HL-60 (cell line): ENCODE measurements around the gene PTPA.

Experiments
- DNase-seq, 2 experiments: peaks; one replicate each; pipeline ENCODE4 v3.0.0-alpha.2; 2010 to 2020; ENCODE audit warnings: low read depth in 1 of 2, low spot score in 1 of 2
- H3K27ac ChIP-seq: fragments of 250-450 bp; sonication (Bioruptor Pico); replicated peaks from 2 replicates; pipeline ENCODE4 v1.5.1; 2020; ENCODE audit warnings: mild to moderate bottlenecking, moderate library complexity
- H3K27me3 ChIP-seq: fragments of 250-450 bp; sonication (Bioruptor Pico); 2 replicates; pipeline ENCODE4 v1.5.1; 2021; ENCODE audit warnings: mild to moderate bottlenecking, moderate library complexity; ENCODE audit not compliant: insufficient read depth, poor library complexity, severe bottlenecking
- H3K4me3 ChIP-seq: replicated peaks from 2 replicates; pipeline ENCODE4 v1.5.1; 2011; ENCODE audit warnings: mild to moderate bottlenecking, control low read depth, low read length; ENCODE audit not compliant: insufficient read depth
- CTCF ChIP-seq: IDR thresholded peaks from one replicate; pipeline ENCODE4 v1.5.1; 2011; ENCODE audit warnings: low read length, control low read depth, inconsistent platforms; ENCODE audit not compliant: insufficient read depth
- GABPA ChIP-seq: IDR thresholded peaks from 2 replicates; pipeline ENCODE4 v1.6.1; 2012; ENCODE audit warnings: low read depth
- POLR2AphosphoS5 ChIP-seq: IDR thresholded peaks from 2 replicates; pipeline ENCODE4 v1.6.1; 2012; ENCODE audit warnings: low read depth
- REST ChIP-seq: IDR thresholded peaks from 2 replicates; pipeline ENCODE4 v1.6.1; 2012; ENCODE audit warnings: low read depth; ENCODE audit not compliant: insufficient replicate concordance
- SPI1 ChIP-seq: IDR thresholded peaks from 2 replicates; pipeline ENCODE4 v1.6.1; 2012; ENCODE audit warnings: low read depth, mild to moderate bottlenecking, borderline replicate concordance

PTPA gene

GRCh38 chr9:129068990-129069861 is 42.0 kb upstream of the PTPA start:
- TF ChIP-seq GABPA (no peak), SPI1 (peak; percentile 83), POLR2AphosphoS5 (peak; percentile 96)
- no peak overlapping the region for H3K4me3 ChIP-seq
- peak overlapping the region; percentile 74 for H3K27ac ChIP-seq
- DNase-seq: peak; percentile 85 to 96
- H3K27me3 ChIP-seq: no peaks in the 10 kb centered on the region

DNA sequence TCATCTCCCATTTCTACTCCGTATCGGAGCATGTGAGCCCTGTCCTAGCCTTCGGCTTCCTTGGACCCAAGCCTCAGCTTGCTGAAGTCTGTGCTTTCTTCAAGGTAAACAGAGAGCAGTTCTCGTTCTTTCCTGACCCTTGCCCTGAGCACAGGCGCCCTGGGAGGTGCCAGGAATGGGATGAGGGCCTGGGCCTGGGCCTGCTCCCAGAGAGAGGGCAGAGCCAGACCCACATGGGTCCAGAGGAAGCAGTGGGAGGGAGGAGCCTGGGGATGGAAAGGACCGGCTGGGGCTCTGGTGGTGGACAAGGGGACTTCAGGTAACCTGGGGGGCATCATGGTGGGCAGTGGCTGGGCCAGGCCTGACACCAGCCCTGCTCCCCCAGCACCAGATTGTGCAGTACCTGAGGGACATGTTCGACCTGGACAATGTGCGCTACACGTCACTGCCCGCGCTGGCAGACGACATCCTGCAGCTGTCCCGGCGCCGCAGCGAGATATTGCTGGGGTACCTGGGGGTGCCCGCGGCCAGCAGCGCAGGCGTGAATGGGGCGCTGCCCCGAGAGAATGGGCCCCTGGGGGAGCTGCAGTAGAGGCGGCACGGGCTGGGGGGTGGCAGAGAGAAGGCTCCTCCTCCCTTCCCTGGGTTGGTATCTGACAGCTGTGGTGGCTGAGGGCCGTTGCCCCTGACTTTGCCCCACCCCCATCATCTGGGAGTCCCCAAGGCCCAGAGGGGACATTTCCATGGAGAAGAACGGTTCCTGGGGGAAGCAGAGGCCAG is 41.2 kb upstream of the PTPA start:
- Histone ChIP-seq H3K27me3 (no peaks in the 10 kb centered on the region), H3K27ac (peak overlapping the region; percentile 74), H3K4me3 (no peak overlapping the region)
- DNase-seq: no peak
- TF ChIP-seq CTCF: no peak
- no peak for TF ChIP-seq POLR2AphosphoS5
- no peak for TF ChIP-seq REST
- TF ChIP-seq SPI1: no peak
- TF ChIP-seq GABPA: no peak

DNA sequence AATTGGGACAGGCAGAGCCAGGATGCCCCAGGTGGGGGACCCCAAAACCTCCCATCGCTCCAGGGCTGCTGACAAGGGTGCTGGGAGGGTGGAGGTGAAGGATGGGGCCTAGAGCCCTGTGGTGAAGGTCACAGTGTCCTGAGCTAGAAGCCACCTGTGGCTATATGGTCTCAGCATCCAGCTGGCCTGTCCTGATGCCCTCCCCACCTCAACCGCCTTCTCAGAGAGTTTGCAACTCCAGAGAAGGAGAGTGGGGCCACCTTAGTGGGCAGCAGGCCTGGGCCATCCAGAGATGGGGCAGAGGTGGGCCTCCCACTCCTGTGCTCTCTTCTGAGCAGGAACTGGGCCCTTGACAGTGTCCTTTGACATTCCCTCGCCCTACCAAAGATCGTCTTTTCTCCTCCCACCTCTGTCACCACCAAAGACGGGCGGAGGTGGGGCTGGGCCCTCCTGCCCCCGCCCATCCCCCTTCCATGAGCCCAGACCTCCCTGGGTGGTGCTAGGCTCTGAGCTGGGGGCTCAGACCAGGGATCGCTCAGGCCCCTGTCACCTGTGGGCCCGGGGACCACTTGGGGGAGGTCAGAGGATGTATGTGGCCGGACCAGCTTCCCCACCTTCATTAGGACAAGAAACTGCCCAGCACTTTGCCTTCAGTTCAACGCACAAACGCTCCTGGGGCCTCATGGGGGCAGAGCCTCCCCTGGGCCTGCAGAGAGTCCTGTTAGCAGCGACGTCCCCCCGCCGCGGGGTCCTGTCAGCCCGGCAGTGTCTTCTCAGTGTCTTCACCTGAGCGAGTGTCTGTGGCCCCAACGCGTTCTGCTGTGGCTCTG is 40.3 kb upstream of the PTPA start:
- Histone ChIP-seq H3K27me3 (no peaks in the 10 kb centered on the region), H3K4me3 (no peak overlapping the region), H3K27ac (no peak overlapping the region)
- DNase-seq: no peak
- TF ChIP-seq GABPA (no peak), POLR2AphosphoS5 (no peak), REST (no peak), SPI1 (no peak), CTCF (no peak)
